ENCODE measurements around the gene ANKLE1. TPM values are rescaled to one million over a fixed set of nuclear protein-coding genes. Genes with fewer than 3 reads are reported as not detected.
A peak's percentile ranks its signal among the peaks of the same experiment; 100 is the strongest.

Gene ANKLE1
- total and polyA plus RNA-seq, 2 experiments from 2014 or later = 0.29 to 0.90 TPM

DNA sequence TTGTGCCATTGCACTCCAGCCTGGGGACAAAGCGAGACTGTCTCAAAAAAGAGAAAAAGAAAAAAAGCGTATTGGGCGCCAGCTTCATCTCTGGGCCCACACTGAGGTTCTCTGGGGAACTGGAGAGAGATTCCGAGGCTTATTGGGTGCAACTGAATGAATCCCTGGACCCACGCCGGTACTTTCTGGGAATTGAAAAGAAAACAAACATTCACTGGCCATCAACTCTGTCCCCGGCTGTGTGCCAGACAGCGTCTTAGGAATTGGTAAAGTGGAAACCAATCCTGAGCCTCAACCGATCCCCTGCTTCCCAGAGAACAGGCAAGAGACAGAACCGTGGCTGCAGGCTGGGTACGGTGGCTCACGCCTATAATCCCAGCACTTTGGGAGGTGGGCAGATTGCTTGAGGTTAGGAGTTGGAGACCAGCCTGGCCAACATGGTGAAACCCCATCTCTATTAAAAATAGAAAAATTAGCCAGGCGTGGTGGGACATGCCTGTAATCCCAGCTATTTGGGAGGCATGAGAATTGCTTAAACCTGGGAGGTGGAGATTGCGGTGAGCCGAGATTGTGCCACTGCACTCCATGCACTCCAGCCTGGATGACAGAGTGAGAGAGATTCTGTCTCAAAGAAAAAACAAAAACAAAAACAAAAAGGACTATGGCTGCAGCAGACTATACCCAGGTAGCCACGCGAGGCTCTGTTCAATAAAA is 44.3 kb downstream of the ANKLE1 start:
- H3K36me3 ChIP-seq (replicated peaks; ENCODE audit: insufficient read depth, low read depth) = no peaks in the 10 kb centered on the region
- peaks cover 12% of the 10 kb centered on the region for H3K4me1 ChIP-seq (ENCODE audit: insufficient read depth)
- no peaks in the 10 kb centered on the region for H4K20me1 ChIP-seq (ENCODE audit: insufficient read depth, poor library complexity, severe bottlenecking)
- no peaks in the 10 kb centered on the region for H3K9me3 ChIP-seq (ENCODE audit: low read depth)
- no peak overlapping the region for H3K27ac ChIP-seq
- no peak for TF ChIP-seq EZH2 (IDR thresholded peaks at IDR 0.05; ENCODE audit: borderline replicate concordance)
- no peak for DNase-seq (ENCODE audit: low spot score)
- no peak overlapping the region for H2AFZ ChIP-seq
- no peaks in the 10 kb centered on the region for H3K9me2 ChIP-seq (replicated peaks; ENCODE audit: insufficient read depth)
- H3K79me2 ChIP-seq = no peaks in the 10 kb centered on the region
- H3K4me3 ChIP-seq = no peak overlapping the region
- no peak overlapping the region for H3K4me2 ChIP-seq
- no peaks in the 10 kb centered on the region for H3K27me3 ChIP-seq
- WGBS (ENCODE audit: low lambda C conversion rate, missing lambda C conversion rate) = 95% methylated on average over 17 of the region's 17 CpGs

DNA sequence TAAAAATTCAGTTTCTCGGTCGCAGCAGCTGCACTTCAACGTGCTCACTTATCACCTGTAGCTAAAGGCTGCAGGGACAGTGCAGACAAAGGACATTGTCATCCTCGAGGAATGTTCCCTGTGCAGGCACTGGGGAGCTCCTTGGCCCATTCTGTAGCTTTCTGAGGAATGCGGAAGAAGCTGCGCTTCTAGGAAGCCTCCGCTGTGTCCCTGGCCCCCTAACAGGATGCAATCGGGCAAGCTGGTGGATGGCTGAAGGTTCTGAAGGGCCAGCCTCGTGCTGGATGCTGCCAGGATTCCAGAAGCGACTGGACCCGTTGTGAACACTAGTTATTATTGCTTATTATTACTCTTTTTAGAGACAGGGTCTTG is 44.9 kb downstream of the ANKLE1 start:
- no peak for DNase-seq (ENCODE audit: low spot score)
- no peak overlapping the region for H3K27ac ChIP-seq
- 93% methylated on average over 11 of the region's 11 CpGs for WGBS (ENCODE audit: low lambda C conversion rate, missing lambda C conversion rate)
- TF ChIP-seq, protein P1, sequence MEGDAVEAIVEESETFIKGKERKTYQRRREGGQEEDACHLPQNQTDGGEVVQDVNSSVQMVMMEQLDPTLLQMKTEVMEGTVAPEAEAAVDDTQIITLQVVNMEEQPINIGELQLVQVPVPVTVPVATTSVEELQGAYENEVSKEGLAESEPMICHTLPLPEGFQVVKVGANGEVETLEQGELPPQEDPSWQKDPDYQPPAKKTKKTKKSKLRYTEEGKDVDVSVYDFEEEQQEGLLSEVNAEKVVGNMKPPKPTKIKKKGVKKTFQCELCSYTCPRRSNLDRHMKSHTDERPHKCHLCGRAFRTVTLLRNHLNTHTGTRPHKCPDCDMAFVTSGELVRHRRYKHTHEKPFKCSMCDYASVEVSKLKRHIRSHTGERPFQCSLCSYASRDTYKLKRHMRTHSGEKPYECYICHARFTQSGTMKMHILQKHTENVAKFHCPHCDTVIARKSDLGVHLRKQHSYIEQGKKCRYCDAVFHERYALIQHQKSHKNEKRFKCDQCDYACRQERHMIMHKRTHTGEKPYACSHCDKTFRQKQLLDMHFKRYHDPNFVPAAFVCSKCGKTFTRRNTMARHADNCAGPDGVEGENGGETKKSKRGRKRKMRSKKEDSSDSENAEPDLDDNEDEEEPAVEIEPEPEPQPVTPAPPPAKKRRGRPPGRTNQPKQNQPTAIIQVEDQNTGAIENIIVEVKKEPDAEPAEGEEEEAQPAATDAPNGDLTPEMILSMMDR (IDR thresholded peaks at IDR 0.05; ENCODE audit: poor library complexity) = no peak
- TF ChIP-seq EZH2 (IDR thresholded peaks at IDR 0.05; ENCODE audit: borderline replicate concordance) = no peak
- TF ChIP-seq EZH2phosphoT487 (IDR thresholded peaks at IDR 0.05; ENCODE audit: low read depth, severe bottlenecking, unreplicated experiment) = no peak
- H3K9me3 ChIP-seq (ENCODE audit: low read depth) = no peaks in the 10 kb centered on the region
- no peaks in the 10 kb centered on the region for H3K36me3 ChIP-seq (replicated peaks; ENCODE audit: insufficient read depth, low read depth)
- H3K4me2 ChIP-seq = no peak overlapping the region
- H2AFZ ChIP-seq = no peak overlapping the region
- no peak overlapping the region for H3K4me3 ChIP-seq
- H4K20me1 ChIP-seq (ENCODE audit: insufficient read depth, poor library complexity, severe bottlenecking) = no peaks in the 10 kb centered on the region
- H3K27me3 ChIP-seq = no peaks in the 10 kb centered on the region
- no peaks in the 10 kb centered on the region for H3K9me2 ChIP-seq (replicated peaks; ENCODE audit: insufficient read depth)
- H3K79me2 ChIP-seq = no peaks in the 10 kb centered on the region
- peaks cover 12% of the 10 kb centered on the region for H3K4me1 ChIP-seq (ENCODE audit: insufficient read depth)

DNA sequence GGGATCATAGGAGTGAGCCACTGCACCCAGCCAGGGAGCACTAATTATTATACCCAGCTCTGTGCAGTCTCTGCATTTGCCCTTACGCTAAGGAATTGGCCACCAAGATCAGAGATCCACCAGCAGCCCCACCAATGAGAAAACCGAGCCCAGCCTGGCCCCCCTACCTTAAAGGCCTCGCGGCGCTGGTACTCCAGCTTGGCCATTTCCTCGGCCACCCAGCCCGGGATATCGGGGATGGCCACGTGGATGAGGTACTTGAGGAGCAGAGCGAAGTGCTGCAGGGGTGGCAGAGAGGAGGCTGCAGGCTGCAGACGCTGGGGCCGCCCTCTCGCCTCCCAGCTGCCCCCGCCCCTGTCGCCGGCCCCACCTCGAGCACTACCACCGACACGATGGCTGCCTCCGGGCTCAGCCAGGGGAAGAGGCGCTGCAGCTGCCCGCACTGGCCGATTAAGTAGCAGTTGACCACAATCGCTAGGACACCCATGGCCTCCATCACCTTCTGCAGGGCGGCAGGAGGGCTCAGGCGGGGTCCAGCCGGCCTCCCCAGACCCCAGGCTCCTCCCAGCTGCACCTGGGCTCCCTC is 45.5 kb downstream of the ANKLE1 start:
- Histone ChIP-seq H4K20me1 (ENCODE audit: insufficient read depth, poor library complexity, severe bottlenecking) (no peaks in the 10 kb centered on the region), H3K4me3 (no peak overlapping the region), H2AFZ (no peak overlapping the region), H3K4me2 (peak overlapping the region; percentile 94), H3K9me3 (ENCODE audit: low read depth) (no peaks in the 10 kb centered on the region), H3K9me2 (replicated peaks; ENCODE audit: insufficient read depth) (no peaks in the 10 kb centered on the region), H3K27me3 (no peaks in the 10 kb centered on the region), H3K36me3 (replicated peaks; ENCODE audit: insufficient read depth, low read depth) (no peaks in the 10 kb centered on the region), H3K27ac (no peak overlapping the region), H3K79me2 (no peaks in the 10 kb centered on the region), H3K4me1 (ENCODE audit: insufficient read depth) (peaks cover 12% of the 10 kb centered on the region)
- DNase-seq (ENCODE audit: low spot score) = no peak
- TF ChIP-seq, protein P1 (IDR thresholded peaks at IDR 0.05; ENCODE audit: poor library complexity) = no peak
- TF ChIP-seq EZH2 (IDR thresholded peaks at IDR 0.05; ENCODE audit: borderline replicate concordance) (no peak), EZH2phosphoT487 (IDR thresholded peaks at IDR 0.05; ENCODE audit: low read depth, severe bottlenecking, unreplicated experiment) (no peak)
- WGBS (ENCODE audit: low lambda C conversion rate, missing lambda C conversion rate) = 86% methylated on average over 23 of the region's 27 CpGs

Measured in hepatocyte (in vitro differentiated cells).